PC-9 (cell line): ENCODE data around the gene OSTC.

ENCODE experiments used
- CTCF ChIP-seq: fragments of 200-600 bp; sonication (generic); conservative IDR thresholded peaks from 2 replicates; pipeline ENCODE4 v1.6.1; 2017; ENCODE audit warnings: mixed run types, antibody characterized with exemption, mild to moderate bottlenecking, moderate library complexity
- EZH2 ChIP-seq: fragments of 200-600 bp; sonication (generic); IDR thresholded peaks from 2 replicates; pipeline ENCODE4 v1.8.0; 2017; ENCODE audit warnings: antibody characterized with exemption, low read depth

- TF ChIP-seq EZH2 (no peak), CTCF (no peak)
Observed at GRCh38 chr4:108662629-108663028, 12.2 kb downstream of the OSTC start.
